LNCaP clone FGC (cell line): ENCODE results near the gene IGSF8.
"Not testable (repeated sequence)": the region's sequence is repeated elsewhere in the genome, so short reads cannot be mapped to it uniquely, and the experiment has no call there.

Experiments
- DNase-seq: peaks from one replicate; pipeline ENCODE4 v3.0.0-alpha.2; 2011; ENCODE audit warnings: low read depth
- H3K4me3 ChIP-seq: 2 replicates; pipeline ENCODE4 v1.5.1; 2011; ENCODE audit warnings: mild to moderate bottlenecking, low read depth, low read length, control low read depth
- TF ChIP-seq, protein P1 (sequence below): IDR thresholded peaks from 2 replicates; pipeline ENCODE4 v1.5.1; 2012; ENCODE audit warnings: mild to moderate bottlenecking; ENCODE audit not compliant: control insufficient read depth, insufficient read depth; ENCODE audit errors: extremely low read depth

The IGSF8 gene

DNA sequence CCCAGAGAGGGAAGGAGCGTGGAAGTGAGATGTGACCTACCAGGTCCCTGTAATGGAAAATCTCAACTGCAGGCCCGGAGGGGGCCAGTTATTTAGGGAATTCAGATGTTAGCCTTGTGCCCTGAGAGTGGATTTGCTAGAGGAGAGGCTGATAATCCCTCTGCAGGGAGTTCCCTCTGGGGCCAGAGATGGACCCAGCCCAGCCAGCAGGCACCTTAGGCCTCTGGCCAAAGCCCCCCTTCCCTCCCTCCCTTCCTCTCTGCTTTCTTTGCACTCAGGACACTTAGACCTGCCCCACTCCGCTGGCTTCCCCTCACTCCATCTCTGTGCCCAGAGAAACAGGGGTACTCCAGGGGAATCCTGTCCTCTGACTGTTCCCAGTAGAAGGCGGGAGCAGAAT is 15.7 kb upstream of the IGSF8 start:
- no peak overlapping the region for H3K4me3 ChIP-seq
- no peak for DNase-seq
- TF ChIP-seq, protein P1, sequence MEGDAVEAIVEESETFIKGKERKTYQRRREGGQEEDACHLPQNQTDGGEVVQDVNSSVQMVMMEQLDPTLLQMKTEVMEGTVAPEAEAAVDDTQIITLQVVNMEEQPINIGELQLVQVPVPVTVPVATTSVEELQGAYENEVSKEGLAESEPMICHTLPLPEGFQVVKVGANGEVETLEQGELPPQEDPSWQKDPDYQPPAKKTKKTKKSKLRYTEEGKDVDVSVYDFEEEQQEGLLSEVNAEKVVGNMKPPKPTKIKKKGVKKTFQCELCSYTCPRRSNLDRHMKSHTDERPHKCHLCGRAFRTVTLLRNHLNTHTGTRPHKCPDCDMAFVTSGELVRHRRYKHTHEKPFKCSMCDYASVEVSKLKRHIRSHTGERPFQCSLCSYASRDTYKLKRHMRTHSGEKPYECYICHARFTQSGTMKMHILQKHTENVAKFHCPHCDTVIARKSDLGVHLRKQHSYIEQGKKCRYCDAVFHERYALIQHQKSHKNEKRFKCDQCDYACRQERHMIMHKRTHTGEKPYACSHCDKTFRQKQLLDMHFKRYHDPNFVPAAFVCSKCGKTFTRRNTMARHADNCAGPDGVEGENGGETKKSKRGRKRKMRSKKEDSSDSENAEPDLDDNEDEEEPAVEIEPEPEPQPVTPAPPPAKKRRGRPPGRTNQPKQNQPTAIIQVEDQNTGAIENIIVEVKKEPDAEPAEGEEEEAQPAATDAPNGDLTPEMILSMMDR, result no peak

DNA sequence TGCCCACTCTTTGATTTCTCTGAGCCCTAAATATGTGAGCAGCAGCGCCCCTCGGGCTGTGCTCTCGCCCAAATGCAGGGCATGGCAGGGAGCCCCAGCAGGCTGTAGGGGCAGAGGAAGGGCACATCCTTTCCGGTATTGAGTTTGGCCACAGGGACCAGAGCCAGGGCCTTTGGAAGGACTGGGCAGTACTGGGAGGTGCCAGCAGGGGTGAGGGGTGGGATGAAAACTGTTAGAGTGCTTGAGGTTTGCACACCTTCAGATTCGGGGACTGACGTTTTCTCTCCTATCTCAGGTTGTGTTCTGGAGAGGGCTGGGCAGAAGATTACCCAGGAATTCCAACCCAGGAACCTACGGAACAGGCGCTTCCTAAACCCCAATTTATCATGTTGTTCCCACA is 15.0 kb upstream of the IGSF8 start:
- H3K4me3 ChIP-seq, result no peak overlapping the region
- TF ChIP-seq, protein P1, result no peak
- DNase-seq, result no peak

DNA sequence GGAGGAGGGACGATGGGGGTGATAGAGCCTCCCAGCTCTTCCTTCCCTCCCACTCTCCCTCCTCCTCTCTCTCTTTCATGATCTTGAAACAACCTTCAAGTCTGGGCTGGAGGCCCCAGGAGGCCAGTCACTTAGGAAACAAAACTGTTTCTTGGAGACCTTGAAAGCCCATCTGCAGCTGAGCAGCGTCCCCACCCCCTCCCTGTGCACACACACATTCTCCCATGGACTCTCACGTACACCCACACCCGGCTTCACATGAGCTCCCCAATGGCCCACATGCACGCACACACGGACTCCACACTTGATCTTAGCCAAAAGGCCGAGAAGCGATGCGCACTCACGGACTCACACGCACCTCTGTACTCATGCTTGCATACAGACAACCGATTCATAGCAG is 13.9 kb upstream of the IGSF8 start:
- H3K4me3 ChIP-seq, result no peak overlapping the region
- TF ChIP-seq, protein P1, result no peak
- DNase-seq, result no peak

DNA sequence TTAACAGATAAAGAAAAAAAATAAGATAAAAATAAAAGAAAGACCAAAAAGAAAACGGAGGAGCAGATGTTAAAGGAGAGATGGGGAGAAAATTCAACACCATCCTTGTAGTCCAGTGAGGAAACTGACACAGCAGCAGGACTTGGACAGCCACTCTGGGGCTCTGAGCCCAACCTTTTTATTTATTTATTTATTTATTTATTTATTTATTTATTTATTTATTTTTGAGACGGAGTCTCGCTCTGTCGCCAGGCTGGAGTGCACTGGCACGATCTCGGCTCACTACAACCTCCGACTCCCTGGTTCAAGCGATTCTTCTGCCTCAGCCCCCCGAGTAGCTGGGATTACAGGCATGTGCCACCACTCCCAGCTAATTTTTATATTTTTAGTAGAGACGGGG is 13.0 kb upstream of the IGSF8 start:
- not testable (repeated sequence) for H3K4me3 ChIP-seq, DNase-seq

DNA sequence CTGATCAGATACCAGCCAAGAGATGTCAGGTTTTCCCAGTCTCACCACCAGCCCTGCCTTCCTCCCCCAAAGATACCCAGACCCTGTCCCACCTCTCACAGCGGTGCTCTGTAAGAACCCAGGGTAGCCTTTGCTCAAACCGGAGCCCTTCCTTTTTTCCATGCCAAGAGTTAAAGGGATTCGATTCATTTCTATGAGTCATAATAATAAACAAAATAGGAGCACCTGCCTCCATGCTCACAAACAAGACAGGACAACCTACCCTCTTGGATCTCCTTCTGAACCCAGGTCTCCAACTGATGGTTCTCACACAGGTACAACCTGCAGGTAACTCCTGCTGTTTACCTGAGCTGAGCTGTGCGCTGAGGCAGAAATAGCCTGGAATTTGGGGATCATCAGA is 11.3 kb upstream of the IGSF8 start:
- no peak for DNase-seq
- no peak overlapping the region for H3K4me3 ChIP-seq
- TF ChIP-seq, protein P1, result no peak

DNA sequence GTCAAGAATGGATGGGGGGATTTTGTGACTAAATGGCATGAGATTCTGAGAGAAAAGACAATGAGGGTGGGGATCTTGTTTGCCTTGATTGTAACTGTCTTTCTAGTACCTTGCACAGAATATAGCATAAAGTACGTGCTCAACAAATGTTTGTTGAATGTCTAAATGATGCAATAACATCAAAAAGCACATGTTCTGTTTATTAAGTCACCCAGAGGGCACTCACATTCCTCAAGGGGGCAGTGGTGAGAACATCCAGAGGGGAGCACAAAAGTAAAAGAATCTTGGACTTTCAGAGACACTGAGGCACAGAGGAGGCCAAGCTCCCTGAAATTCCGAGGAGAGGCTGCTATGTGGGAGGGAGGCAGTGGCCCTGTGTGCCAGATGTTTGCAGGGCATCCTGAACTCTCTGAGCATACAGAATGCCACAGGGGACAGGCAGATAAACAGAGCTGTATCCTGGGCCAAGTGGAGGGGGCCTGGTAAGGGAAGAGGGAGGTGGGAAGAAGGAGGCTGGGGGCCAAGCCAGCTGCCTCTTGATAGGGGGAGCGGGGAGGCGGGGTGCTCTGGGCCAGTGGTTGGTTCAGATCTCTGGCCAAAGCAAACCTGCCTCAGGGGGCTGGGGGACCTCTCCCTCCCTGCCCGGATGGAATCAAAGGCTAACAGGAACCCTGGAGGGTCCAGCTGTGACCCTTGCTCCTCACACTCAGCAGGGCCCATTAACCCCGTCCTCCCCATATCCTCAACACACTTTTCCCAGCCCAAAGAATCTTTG is 10.7 kb upstream of the IGSF8 start:
- TF ChIP-seq, protein P1, result peak; percentile 45
- H3K4me3 ChIP-seq, result no peak overlapping the region
- DNase-seq, result no peak

DNA sequence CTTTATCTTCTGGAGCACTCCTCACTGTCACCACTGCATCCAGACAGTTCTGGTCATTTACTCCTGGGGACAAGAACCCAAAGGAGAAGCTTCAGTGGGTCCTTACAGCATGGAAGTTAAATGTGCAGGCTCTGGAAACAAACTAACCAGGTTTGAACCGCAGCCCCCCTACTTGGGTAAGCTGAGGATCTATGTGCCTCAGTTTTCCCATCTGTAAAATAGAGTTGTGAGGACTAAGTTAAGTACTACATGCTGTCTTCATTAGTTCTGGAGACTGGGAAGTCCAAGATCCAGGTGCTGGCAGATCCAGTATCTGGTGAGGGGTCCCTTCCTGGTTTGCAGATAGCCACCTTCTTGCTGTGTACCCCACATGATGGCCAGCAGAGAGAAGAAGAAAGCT is 9.1 kb upstream of the IGSF8 start:
- TF ChIP-seq, protein P1, result no peak
- no peak for DNase-seq
- H3K4me3 ChIP-seq, result no peak overlapping the region
